Mammary epithelial cell (primary cell): ENCODE data around the gene CD207.

ENCODE experiments used
- EZH2 ChIP-seq: IDR thresholded peaks from 2 replicates; pipeline ENCODE4 v1.6.1; 2012; ENCODE audit warnings: low read length, inconsistent platforms, borderline replicate concordance
- TF ChIP-seq, protein P1 (sequence below), 2 donors: IDR thresholded peaks in 1 of 2; conservative IDR thresholded peaks in 1 of 2; 2 replicates each; pipeline ENCODE4 v1.5.1; 2011 to 2012; ENCODE audit warnings: inconsistent platforms in 2 of 2, low read length in 2 of 2, mild to moderate bottlenecking in 2 of 2, control low read depth in 1 of 2, low read depth in 1 of 2; ENCODE audit not compliant: insufficient read depth in 1 of 2; ENCODE audit errors: extremely low read depth in 1 of 2

- TF ChIP-seq, protein P1, sequence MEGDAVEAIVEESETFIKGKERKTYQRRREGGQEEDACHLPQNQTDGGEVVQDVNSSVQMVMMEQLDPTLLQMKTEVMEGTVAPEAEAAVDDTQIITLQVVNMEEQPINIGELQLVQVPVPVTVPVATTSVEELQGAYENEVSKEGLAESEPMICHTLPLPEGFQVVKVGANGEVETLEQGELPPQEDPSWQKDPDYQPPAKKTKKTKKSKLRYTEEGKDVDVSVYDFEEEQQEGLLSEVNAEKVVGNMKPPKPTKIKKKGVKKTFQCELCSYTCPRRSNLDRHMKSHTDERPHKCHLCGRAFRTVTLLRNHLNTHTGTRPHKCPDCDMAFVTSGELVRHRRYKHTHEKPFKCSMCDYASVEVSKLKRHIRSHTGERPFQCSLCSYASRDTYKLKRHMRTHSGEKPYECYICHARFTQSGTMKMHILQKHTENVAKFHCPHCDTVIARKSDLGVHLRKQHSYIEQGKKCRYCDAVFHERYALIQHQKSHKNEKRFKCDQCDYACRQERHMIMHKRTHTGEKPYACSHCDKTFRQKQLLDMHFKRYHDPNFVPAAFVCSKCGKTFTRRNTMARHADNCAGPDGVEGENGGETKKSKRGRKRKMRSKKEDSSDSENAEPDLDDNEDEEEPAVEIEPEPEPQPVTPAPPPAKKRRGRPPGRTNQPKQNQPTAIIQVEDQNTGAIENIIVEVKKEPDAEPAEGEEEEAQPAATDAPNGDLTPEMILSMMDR (conservative IDR thresholded peaks at IDR 0.05 in 1 of 2, IDR thresholded peaks at IDR 0.05 in 1 of 2; ENCODE audit: extremely low read depth in 1 of 2, insufficient read depth in 1 of 2, low read depth in 1 of 2, low read length in 2 of 2) = no peak
- TF ChIP-seq EZH2 = no peak
Measured at GRCh38 chr2:70855667-70856066, 20.1 kb upstream of the CD207 start.
